AG04450 (cell line): ENCODE results near the gene L1CAM. TPM values are rescaled to one million over a fixed set of nuclear protein-coding genes. Genes with fewer than 3 reads are reported as not detected.

Experiments used
- CTCF ChIA-PET: fragments of 300-600, 350-600 bp; formaldehyde crosslinking; extraction: SDS; loops from one replicate; lab custom pipeline; 2022; ENCODE audit warnings: antibody characterized with exemption, inconsistent platforms; lab: Charles Lee
- POLR2A ChIA-PET: fragments of 350-600 bp; formaldehyde crosslinking; extraction: SDS; loops from one replicate; lab custom pipeline; 2021; ENCODE audit warnings: antibody characterized with exemption, inconsistent platforms; lab: Yijun Ruan, JAX
- DNase-seq: peaks from one replicate; pipeline ENCODE4 v3.0.0-alpha.2; 2011; ENCODE audit warnings: low read depth, low spot score
- H3K27ac ChIP-seq: one replicate; pipeline ENCODE4 v1.5.1; 2012; ENCODE audit warnings: low read depth, low read length, control low read depth
- H3K27me3 ChIP-seq: one replicate; pipeline ENCODE4 v1.6.0; 2012; ENCODE audit warnings: low read length; ENCODE audit not compliant: control insufficient read depth, insufficient read depth
- H3K4me3 ChIP-seq: 2 replicates; pipeline ENCODE4 v1.5.1; 2011; ENCODE audit warnings: mild to moderate bottlenecking, low read depth, low read length, control low read depth
- H3K9me3 ChIP-seq: 2 replicates; pipeline ENCODE4 v1.5.1; 2012; ENCODE audit warnings: low read length; ENCODE audit not compliant: control insufficient read depth, insufficient read depth
- CTCF ChIP-seq: IDR thresholded peaks from 2 replicates; pipeline ENCODE4 v1.5.1; 2011; ENCODE audit warnings: low read depth, low read length, control low read depth, inconsistent platforms
- polyA plus RNA-seq: library from polyadenylated mRNA; depleted of rRNA; stranded (reverse); fragments of >200 nt; gene quantifications from 2 replicates; pipeline ENCODE4 v1.2.3, GENCODE V29; 2011

L1CAM gene
- polyA plus RNA-seq, 1 experiment: 0.10 TPM

GRCh38 chrX:153930011-153930910 lies 44.3 kb upstream of the L1CAM start:
- ChIA-PET POLR2A (no interaction called here), CTCF (interaction anchor here (2.9 kb wide), 1 partner anchor 17 kb away, joined by 9 read pairs; no protein-coding TSS in a partner anchor)
- no peak for TF ChIP-seq CTCF

GRCh38 chrX:153929576-153929975 lies 43.6 kb upstream of the L1CAM start:
- Histone ChIP-seq H3K27ac (no peak overlapping the region), H3K4me3 (no peak overlapping the region), H3K9me3 (no peaks in the 10 kb centered on the region), H3K27me3 (peaks cover 2% of the 10 kb centered on the region)
- CTCF ChIA-PET: no interaction called here
- TF ChIP-seq CTCF: no peak
- no peak for DNase-seq
- POLR2A ChIA-PET: no interaction called here

More at GRCh38 chrX:153930011-153930910, 44.3 kb upstream of the L1CAM start:
- DNase-seq: no peak
- no peaks in the 10 kb centered on the region for H3K9me3 ChIP-seq
- H3K27ac ChIP-seq: no peak overlapping the region
- peaks cover 2% of the 10 kb centered on the region for H3K27me3 ChIP-seq
- no peak overlapping the region for H3K4me3 ChIP-seq

GRCh38 chrX:153928846-153929245 lies 42.9 kb upstream of the L1CAM start:
- no peak for TF ChIP-seq CTCF

GRCh38 chrX:153927922-153928760 lies 42.2 kb upstream of the L1CAM start:
- ChIA-PET POLR2A (interaction anchor here (0.6 to 0.8 kb wide), 3 partner anchors 18 to 162 kb away, joined by 3 to 4 read pairs (median 3); no protein-coding TSS in a partner anchor), CTCF (interaction anchor here (0.7 to 1.7 kb wide), 4 partner anchors 17 to 164 kb away, joined by 3 to 5 read pairs (median 4); partner anchors contain the start of genes PLXNB3 and RENBP)
- Histone ChIP-seq H3K9me3 (no peaks in the 10 kb centered on the region), H3K27me3 (peaks cover 2% of the 10 kb centered on the region), H3K27ac (peak overlapping the region; percentile 77), H3K4me3 (peak overlapping the region; percentile 62)
- peak; percentile 29 for TF ChIP-seq CTCF
- peak; percentile 94 for DNase-seq

More at GRCh38 chrX:153928846-153929245, 42.9 kb upstream of the L1CAM start:
- no peak overlapping the region for H3K4me3 ChIP-seq
- peak overlapping the region; percentile 21 for H3K27ac ChIP-seq
- ChIA-PET POLR2A (interaction anchor here (0.6 to 0.8 kb wide), 3 partner anchors 17 to 163 kb away, joined by 3 to 4 read pairs (median 3); no protein-coding TSS in a partner anchor), CTCF (interaction anchor here (0.7 to 1.7 kb wide), 3 partner anchors 18 to 165 kb away, joined by 3 to 5 read pairs (median 4); partner anchors contain the start of gene PLXNB3)
- DNase-seq: no peak
- H3K27me3 ChIP-seq: peaks cover 2% of the 10 kb centered on the region
- no peaks in the 10 kb centered on the region for H3K9me3 ChIP-seq
